Activated CD4-positive, alpha-beta T cell treated with anti-CD3 and anti-CD28 coated beads, Interleukin-2, amount 10 ng/mL, durations not matched to agents 24 days and 14 days (primary cell): ENCODE results near the gene DOK4. TPM values are rescaled to one million over a fixed set of nuclear protein-coding genes. Genes with fewer than 3 reads are reported as not detected.

ENCODE experiments used
- DNase-seq: peaks from one replicate; pipeline ENCODE4 v3.0.0; 2022
- H3K27ac Mint-ChIP-seq: one replicate; pipeline ENCODE4 v1.8.0; 2022; ENCODE audit warnings: mild to moderate bottlenecking, mixed read lengths
- H3K27me3 Mint-ChIP-seq: one replicate; pipeline ENCODE4 v1.8.0; 2022; ENCODE audit warnings: mixed read lengths
- H3K36me3 Mint-ChIP-seq: one replicate; pipeline ENCODE4 v1.8.0; 2022; ENCODE audit warnings: low read depth, mild to moderate bottlenecking, mixed read lengths
- H3K4me1 Mint-ChIP-seq: one replicate; pipeline ENCODE4 v1.8.0; 2021; ENCODE audit warnings: mixed read lengths
- H3K4me3 Mint-ChIP-seq: one replicate; pipeline ENCODE4 v1.8.0; 2022; ENCODE audit warnings: mild to moderate bottlenecking, moderate library complexity, mixed read lengths
- H3K9me3 Mint-ChIP-seq: one replicate; pipeline ENCODE4 v1.8.0; 2021; ENCODE audit warnings: mixed read lengths
- intact Hi-C: fragments of 100-400 bp; cut with micrococcal nuclease; formaldehyde crosslinking; loops from one replicate; pipeline ENCODE4 v1.15.1; 2023
- total RNA-seq: library from RNA; stranded (reverse); gene quantifications from 2 replicates; pipeline ENCODE4 v1.2.3, GENCODE V29; 2022

The DOK4 gene
- 4.2 and 4.3 TPM in 2 replicates for total RNA-seq

DNA sequence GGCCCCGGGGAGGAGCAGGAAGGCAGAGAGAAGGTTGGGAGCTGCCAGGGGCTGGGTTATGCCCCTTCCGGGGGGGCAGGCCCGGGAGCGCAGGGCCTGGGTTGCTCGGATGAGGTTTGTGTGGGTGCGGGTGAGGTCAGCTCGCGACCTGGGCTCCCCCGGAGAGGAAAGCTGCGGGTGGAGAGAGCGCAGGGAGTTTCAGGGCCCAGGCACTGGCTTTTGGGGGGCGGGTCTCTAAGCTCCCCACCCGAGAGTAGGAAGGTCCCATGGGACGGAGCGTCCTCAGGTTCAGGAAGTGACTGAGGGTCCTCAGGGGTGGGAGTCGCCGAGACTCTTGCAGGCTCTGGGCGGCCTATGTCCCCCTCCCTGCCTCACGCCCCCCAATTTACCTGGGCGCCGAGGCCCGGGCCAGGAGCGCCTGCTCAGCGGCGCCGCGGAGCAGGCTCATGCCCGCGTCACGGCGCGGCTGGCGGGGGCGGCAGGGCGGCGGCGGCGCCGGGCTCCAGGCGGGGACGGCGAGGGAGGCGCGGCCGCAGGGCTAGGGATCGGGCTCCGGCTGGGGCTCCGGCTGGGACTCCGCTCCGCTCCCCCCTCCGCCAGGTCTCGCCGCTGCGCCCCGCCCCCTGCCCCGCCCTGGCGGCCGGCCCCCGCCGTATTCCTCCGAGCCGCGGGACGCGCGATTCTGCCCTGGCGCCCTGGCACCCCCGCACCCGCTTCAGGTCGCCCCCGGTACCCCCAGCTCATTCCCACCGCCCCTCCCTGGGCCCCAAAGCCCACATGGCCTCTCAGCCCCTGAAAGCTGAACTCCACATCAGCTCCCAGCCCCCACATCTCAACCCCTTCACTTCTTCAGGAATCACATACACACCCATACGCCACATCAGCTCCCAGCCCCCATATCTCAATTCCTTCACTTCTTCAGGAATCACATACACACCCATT, at the start of gene DOK4:
DOK4 (minus strand) TSS at position 578 of the 942 bp plus-strand sequence. CDS start 6,986 bp downstream, outside the sequence.
- intact Hi-C loops = loop anchor here (2.0 kb wide), 1 partner anchor 51 kb away; the partner anchor contains the start of gene CCDC102A
- Mint-ChIP-seq H3K4me1 (peaks cover 12% of the 10 kb centered on the region), H3K4me3 (peak within 1 kb of the TSS; percentile 82), H3K36me3 (no peaks in the 10 kb centered on the region), H3K27ac (peak within 1 kb of the TSS; percentile 76), H3K9me3 (no peaks in the 10 kb centered on the region), H3K27me3 (no peaks in the 10 kb centered on the region)
- peak; percentile 94 for DNase-seq

DNA sequence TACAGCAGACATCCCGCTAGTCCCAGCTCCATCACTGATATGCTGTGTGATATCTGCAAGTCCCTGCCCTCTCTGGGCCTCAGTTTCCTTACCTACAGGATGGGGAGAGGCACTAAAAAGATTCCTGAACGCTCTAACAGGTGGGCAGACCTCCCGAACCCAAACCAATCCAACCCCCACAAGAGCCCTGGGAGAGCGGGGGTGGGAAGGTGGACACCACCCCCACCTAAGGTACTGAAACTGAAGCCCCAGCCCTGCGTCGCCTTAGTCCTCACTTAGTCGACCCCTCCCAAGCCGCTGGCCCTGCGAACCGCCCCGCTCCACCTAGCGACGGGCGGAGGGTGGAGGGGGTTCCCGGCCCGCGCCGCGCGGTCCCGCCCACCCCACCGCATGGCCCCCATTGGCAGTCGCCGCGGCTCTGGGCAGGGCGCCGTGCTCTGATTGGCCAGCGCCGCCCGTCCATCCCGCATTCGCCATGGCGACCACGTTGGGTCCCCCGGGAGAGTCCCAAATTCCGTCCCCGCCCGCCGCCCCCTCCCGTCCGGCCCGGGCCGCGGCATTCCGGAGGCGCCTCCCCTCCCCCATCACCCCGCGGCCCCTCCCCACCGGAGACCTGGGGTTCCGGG, 49.5 kb upstream of the DOK4 start:
- H3K27me3 Mint-ChIP-seq = no peaks in the 10 kb centered on the region
- H3K9me3 Mint-ChIP-seq = no peaks in the 10 kb centered on the region
- intact Hi-C loops = loop anchor here (1.0 to 10.0 kb wide), 8 partner anchors 49 to 921 kb away; partner anchors contain the start of genes DOK4, KATNB1, NUP93 and PSME3IP1
- DNase-seq = peak; percentile 98
- no peaks in the 10 kb centered on the region for H3K36me3 Mint-ChIP-seq
- H3K27ac Mint-ChIP-seq = peak overlapping the region; percentile 89
- peaks cover 63% of the 10 kb centered on the region for H3K4me1 Mint-ChIP-seq
- peak overlapping the region; percentile 86 for H3K4me3 Mint-ChIP-seq

DNA sequence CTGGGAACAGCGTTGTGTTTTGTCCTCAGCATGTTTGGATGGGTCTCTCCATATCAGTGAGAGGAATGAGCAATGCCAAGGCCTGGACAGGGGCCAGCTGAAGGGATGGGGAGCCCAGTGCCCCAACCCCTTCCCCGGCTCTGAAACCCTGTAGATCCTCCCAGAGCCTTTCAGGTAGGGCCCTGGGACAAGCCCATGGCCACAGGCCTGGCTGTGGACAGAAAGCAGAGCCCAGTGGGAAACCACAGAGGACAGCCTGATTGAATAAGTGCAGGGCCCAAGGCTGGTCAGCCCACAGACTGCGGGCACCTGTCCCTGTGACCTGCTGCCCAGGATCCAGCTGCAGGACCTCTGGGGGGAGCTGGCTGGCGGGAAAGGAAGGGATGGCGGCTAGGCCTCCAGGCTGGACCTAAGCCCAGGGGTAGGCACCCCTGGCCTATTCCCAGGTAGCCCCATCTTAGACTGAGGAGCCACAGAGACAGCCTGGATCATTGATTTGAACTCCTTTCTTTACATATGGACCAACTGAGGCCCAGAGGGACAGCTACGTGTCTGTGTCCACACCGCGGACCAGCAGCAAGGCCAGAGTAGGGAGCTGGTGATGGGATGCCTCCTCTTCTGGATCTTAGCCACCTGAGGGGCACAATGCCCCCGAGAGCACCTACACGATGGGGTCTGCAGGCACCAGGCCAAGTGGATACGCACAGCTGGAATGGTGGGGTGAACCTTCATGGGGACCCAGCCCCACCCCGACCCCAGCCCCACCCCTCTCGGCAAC, 48.8 kb upstream of the DOK4 start:
- Mint-ChIP-seq H3K9me3 (no peaks in the 10 kb centered on the region), H3K36me3 (no peaks in the 10 kb centered on the region), H3K4me3 (peak overlapping the region; percentile 86), H3K27ac (peak overlapping the region; percentile 89), H3K27me3 (no peaks in the 10 kb centered on the region), H3K4me1 (peaks cover 68% of the 10 kb centered on the region)
- DNase-seq = peak; percentile 66
- intact Hi-C loops = loop anchor here (5.0 to 10.0 kb wide), 4 partner anchors 350 to 920 kb away; partner anchors contain the start of genes NUP93, PSME3IP1 and RSPRY1

DNA sequence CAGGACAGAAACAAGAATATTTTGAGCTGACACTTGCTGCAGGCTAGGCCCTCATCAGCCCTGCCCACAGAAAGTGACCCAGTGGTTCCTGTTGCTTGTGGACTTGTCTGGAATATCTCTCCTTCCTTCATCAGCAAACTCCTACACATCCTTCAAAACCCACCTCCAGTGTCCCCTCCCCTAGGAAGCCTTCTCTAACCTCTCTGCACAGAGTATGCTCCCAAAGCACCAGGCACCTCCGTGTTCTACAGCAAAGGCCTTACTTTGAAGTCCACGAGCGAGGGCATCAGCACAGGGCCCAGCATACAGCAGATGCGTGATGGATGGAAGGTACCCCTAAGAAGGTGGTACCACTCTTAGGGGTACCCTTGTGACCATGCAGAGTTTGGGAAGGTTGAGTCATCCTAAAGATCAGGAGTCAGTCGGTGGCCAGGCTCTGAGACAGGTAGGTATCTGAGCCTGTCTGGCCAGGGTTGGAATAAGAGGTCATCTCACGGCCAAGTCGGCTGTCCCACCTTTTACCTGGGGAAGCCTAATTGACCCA, 48.1 kb upstream of the DOK4 start:
- Mint-ChIP-seq H3K4me1 (peaks cover 75% of the 10 kb centered on the region), H3K36me3 (peaks cover 5% of the 10 kb centered on the region), H3K4me3 (peak overlapping the region; percentile 40), H3K9me3 (no peaks in the 10 kb centered on the region), H3K27ac (peak overlapping the region; percentile 89), H3K27me3 (no peaks in the 10 kb centered on the region)
- DNase-seq = no peak
- intact Hi-C loops = loop anchor here (10.0 kb wide), 3 partner anchors 350 to 920 kb away; partner anchors contain the start of genes PSME3IP1 and RSPRY1

DNA sequence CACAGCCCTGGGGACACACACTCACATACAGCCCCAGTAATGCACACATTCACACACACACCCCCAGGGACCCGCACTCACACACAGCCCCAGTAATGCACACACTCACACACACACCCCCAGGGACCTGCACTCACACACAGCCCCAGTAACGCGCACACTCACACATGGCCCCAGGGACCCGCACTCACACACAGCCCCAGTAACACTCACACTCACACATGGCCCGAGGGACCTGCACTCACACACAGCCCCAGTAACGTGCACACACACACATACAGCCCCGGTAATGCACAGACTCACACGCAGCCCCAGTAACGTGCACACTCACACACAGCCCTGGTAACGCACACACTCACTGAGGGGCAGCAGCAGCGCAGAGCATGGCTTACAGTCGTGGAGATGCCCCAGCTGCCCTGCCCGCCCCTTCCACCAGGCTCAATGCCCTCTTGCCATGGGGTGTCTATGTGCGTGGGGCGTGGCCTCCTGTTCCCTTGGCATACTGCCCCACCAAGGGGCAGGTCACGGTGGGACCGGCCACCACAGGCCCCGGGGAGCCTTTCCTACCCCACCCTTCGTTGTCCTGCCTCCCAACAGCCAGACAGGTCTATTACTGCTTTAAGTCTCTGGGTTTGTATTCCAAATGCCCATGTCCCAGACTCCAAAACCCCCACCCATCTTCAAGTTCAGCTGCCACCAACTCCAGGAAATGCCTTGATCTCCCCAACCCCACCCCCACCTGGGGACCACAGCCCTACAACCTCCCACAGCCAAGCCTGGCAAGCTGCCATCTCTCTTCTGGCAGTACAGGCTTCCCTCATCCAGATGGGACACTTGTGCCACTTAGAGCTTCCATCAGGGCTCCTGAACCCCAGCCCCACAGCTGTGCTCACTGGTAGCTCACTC, 47.4 kb upstream of the DOK4 start:
- H3K36me3 Mint-ChIP-seq = peaks cover 5% of the 10 kb centered on the region
- H3K9me3 Mint-ChIP-seq = no peaks in the 10 kb centered on the region
- peak; percentile 77 for DNase-seq
- H3K4me1 Mint-ChIP-seq = peaks cover 70% of the 10 kb centered on the region
- intact Hi-C loops = loop anchor here (10.0 kb wide), 3 partner anchors 349 to 919 kb away; partner anchors contain the start of genes PSME3IP1 and RSPRY1
- peak overlapping the region; percentile 89 for H3K27ac Mint-ChIP-seq
- H3K4me3 Mint-ChIP-seq = peak overlapping the region; percentile 40
- no peaks in the 10 kb centered on the region for H3K27me3 Mint-ChIP-seq

DNA sequence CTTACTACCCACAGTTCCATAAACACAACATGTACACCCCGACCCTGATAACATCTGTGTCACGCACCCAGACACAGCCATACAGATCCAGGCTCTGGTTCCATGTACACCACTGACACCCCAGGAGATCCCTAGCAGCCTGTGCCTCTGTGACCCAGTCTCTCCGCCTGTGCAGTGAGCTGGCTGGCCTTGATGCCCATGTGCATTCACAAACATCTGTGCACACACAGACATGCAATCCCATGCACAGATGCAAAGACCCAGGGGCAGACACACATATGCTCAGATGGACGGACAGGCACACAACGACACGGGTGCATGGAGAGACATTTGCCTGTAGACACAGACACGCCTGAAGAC, 46.0 kb upstream of the DOK4 start:
- H3K4me3 Mint-ChIP-seq = peak overlapping the region; percentile 44
- no peaks in the 10 kb centered on the region for H3K27me3 Mint-ChIP-seq
- peaks cover 8% of the 10 kb centered on the region for H3K36me3 Mint-ChIP-seq
- peaks cover 57% of the 10 kb centered on the region for H3K4me1 Mint-ChIP-seq
- intact Hi-C loops = loop anchor here (10.0 kb wide), 3 partner anchors 347 to 917 kb away; partner anchors contain the start of genes PSME3IP1 and RSPRY1
- peak overlapping the region; percentile 61 for H3K27ac Mint-ChIP-seq
- DNase-seq = no peak
- no peaks in the 10 kb centered on the region for H3K9me3 Mint-ChIP-seq

DNA sequence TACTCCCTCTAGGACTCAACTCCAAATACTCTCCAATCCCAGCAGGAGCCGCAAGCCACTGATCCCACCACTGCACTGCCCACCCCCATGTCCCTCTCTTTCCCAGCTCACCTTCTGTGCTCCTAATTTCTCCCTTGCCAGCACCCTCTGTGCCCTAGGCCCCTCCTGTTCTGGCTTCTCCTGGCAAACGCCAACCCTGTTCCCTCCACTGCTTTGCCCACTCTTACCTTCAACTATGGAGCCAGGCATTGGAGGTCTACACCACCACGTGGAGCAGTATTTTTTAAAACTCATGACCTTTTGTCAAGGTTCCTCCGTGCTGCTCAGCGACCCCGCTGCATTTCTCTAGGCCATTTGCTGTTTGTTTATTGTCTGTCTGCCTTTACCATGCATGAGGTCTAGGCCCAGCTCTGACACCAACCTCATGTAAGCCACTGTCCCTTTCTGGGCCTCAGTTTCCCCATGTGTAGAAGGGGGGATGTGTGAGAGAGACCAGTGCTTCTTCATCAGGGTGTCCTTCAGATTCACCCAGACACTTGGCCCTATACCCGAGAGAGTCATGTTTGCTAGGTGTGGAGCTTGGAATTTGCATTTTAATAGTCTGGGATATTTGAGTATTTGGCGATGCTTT, 45.5 kb upstream of the DOK4 start:
- Mint-ChIP-seq H3K27me3 (no peaks in the 10 kb centered on the region), H3K36me3 (peaks cover 8% of the 10 kb centered on the region), H3K9me3 (no peaks in the 10 kb centered on the region), H3K4me1 (peaks cover 52% of the 10 kb centered on the region), H3K4me3 (peak overlapping the region; percentile 84), H3K27ac (peak overlapping the region; percentile 97)
- DNase-seq = no peak
- intact Hi-C loops = loop anchor here (10.0 kb wide), 3 partner anchors 347 to 917 kb away; partner anchors contain the start of genes PSME3IP1 and RSPRY1

DNA sequence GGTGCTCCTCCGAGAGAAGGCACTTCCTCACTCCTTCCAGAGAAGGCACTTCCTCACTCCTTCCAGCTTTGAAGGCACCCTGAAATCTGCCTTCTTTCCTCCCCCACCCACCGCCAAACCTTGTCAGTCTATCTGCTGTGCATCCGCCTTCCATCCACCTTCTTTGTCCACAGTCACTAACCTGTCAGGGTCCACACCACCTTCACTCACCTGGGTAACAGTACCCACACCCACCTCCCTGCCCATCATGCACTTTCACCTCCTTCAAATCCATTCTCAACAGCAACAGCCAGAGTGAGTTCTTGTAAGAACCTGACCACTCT, 44.9 kb upstream of the DOK4 start:
- intact Hi-C loops = loop anchor here (10.0 kb wide), 3 partner anchors 346 to 916 kb away; partner anchors contain the start of genes PSME3IP1 and RSPRY1
- H3K27ac Mint-ChIP-seq = peak overlapping the region; percentile 97
- H3K27me3 Mint-ChIP-seq = no peaks in the 10 kb centered on the region
- H3K4me1 Mint-ChIP-seq = peaks cover 52% of the 10 kb centered on the region
- H3K9me3 Mint-ChIP-seq = no peaks in the 10 kb centered on the region
- DNase-seq = no peak
- H3K4me3 Mint-ChIP-seq = peak overlapping the region; percentile 84
- H3K36me3 Mint-ChIP-seq = peaks cover 8% of the 10 kb centered on the region

DNA sequence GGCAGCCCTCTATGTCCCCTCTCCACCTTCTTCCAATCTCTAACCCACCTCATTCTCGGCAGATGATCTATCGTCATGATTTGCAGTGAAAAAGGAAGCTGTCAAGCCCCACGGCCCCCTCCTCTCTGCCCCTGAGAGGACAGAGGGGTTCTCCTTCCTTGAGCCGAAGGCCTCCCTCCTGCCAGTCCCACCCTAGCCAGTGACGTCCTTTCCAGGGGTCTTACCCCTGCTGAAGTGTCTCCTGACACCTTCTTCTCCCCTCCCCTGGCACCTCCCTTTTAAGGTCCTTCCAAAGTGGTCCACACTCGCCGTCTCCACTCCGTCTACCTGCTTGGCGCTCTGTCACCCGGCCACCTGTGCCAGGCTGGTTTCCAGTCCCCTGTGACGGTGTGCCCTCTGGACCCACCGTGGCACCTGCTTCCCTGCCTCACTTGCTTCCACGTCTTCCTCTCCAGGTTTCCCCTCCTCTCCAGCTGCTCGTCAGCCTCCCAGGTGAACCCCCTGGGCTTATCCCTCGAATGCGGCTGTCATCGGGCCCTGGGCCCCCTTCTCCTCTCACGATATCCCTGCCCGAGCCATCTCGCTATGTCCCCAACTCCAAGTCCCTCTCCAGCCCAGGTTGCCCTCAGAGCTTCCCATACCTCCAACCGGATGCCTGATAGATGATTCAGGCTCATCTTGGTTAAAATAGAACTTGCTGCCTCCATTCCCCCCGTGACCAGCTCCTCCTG, 44.4 kb upstream of the DOK4 start:
- H3K36me3 Mint-ChIP-seq = peaks cover 8% of the 10 kb centered on the region
- H3K4me3 Mint-ChIP-seq = peak overlapping the region; percentile 84
- no peaks in the 10 kb centered on the region for H3K27me3 Mint-ChIP-seq
- intact Hi-C loops = loop anchor here (1.0 to 10.0 kb wide), 4 partner anchors 8 to 916 kb away; partner anchors contain the start of genes PSME3IP1 and RSPRY1
- H3K27ac Mint-ChIP-seq = peak overlapping the region; percentile 97
- H3K4me1 Mint-ChIP-seq = peaks cover 51% of the 10 kb centered on the region
- H3K9me3 Mint-ChIP-seq = no peaks in the 10 kb centered on the region
- no peak for DNase-seq

DNA sequence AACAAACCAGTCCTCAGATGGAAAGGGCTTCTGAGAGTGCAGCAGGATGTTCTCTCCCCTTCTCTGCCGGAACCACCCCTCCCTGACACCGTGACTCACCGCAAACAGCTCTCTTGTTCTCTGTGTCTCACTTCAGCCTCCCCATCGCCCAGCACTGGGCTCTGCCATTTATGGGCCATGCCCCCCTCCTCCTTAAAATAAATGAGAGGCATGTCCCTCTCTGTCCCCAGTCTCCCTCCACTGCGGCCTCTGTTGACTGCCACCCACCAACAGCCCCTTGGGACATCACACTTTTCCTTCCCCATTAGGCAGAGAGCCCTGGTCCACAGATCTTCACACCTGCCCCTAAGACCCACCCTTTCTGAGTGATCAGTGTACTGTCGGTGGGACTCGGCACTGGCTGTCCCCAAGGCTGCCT, 43.8 kb upstream of the DOK4 start:
- Mint-ChIP-seq H3K27ac (peak overlapping the region; percentile 97), H3K4me1 (peaks cover 49% of the 10 kb centered on the region), H3K4me3 (peak overlapping the region; percentile 84), H3K27me3 (no peaks in the 10 kb centered on the region), H3K36me3 (peaks cover 8% of the 10 kb centered on the region), H3K9me3 (no peaks in the 10 kb centered on the region)
- intact Hi-C loops = loop anchor here (1.0 to 10.0 kb wide), 4 partner anchors 8 to 915 kb away; partner anchors contain the start of genes PSME3IP1 and RSPRY1
- peak; percentile 91 for DNase-seq

DNA sequence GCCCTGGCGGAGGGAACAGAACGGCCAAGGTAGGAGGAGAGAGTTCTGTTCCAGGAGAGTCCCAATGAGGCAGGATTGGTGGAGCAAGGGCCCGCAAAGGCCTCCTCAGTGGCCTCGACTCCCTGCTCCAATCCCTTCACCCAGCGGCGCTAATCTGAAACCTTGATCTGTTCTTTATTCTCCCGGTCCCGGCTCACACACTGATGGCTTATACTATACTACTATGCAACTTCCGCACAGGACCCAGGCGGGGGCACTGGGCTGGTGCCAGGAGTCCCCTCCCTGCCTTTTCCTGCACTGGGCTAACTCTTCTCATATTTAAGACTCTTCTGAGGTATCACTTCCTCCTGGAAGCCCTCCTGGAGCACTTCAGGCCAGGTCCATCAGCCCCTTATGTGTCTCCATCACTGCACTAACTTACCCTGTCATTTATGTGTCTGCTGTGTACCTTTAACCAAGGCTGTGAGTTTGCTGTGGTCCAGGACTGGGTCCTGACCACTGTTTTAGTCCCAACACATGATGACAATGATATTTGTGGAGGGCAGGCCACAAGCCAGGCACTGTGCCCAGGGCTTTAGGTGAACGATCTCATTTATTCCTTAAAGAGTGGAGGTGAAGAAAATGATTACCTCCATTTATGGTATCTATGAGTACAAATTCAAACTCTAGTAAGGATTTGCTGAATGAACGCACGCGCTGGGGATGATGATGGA, 43.3 kb upstream of the DOK4 start:
- Mint-ChIP-seq H3K36me3 (peaks cover 8% of the 10 kb centered on the region), H3K4me3 (peak overlapping the region; percentile 84), H3K9me3 (no peaks in the 10 kb centered on the region), H3K4me1 (peaks cover 46% of the 10 kb centered on the region), H3K27ac (peak overlapping the region; percentile 97), H3K27me3 (no peaks in the 10 kb centered on the region)
- DNase-seq = no peak
- intact Hi-C loops = loop anchor here (1.0 to 10.0 kb wide), 4 partner anchors 9 to 915 kb away; partner anchors contain the start of genes PSME3IP1 and RSPRY1
